Measurements from ENCODE around the gene PAGR1. TPM values are rescaled to one million over a fixed set of nuclear protein-coding genes. Genes with fewer than 3 reads are reported as not detected.
A peak's percentile ranks its signal among the peaks of the same experiment; 100 is the strongest.

The PAGR1 gene
- polyA plus RNA-seq, 1 donor from 2014 or later: 86.8 TPM

DNA sequence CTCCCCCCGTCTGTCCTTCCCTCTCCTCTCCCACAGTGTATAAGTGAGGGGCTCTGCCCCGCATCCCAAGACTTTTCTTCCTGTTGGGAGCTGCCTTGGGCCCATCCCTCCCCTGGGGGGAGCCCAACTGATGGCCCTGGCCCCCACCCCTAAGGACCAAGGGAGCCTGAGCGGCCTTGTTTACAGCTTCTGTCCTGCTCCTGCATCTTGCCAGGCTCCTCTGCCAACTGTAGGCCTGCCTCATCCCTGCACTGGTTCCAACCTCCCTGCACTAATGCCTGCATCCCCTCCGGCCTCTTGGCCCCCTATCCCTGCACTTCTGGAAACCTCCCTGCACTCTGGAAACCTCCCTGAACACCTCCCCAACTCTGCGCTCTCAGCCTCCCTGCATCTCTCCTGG, 1.4 kb upstream of the PAGR1 start:
- Histone ChIP-seq H3K9me3 (ENCODE audit: low read length) (no peaks in the 10 kb centered on the region), H3K36me3 (ENCODE audit: insufficient read depth, low read length) (no peaks in the 10 kb centered on the region), H2AFZ (ENCODE audit: low read depth, low read length) (no peak overlapping the region), H3K4me2 (ENCODE audit: low read length) (peak overlapping the region; percentile 95), H3K9me2 (ENCODE audit: insufficient read depth, low read length) (no peaks in the 10 kb centered on the region), H3K79me2 (replicated peaks; ENCODE audit: insufficient read depth, low read length) (peaks cover 43% of the 10 kb centered on the region), H3K4me3 (ENCODE audit: low read length) (peak overlapping the region; percentile 100), H3K27ac (ENCODE audit: low read length) (peak overlapping the region; percentile 98), H4K20me1 (ENCODE audit: insufficient read depth) (no peaks in the 10 kb centered on the region), H3K27me3 (ENCODE audit: insufficient read depth, low read depth, low read length) (no peaks in the 10 kb centered on the region), H3K9ac (ENCODE audit: low read length) (peak overlapping the region; percentile 99), H3F3A (ENCODE audit: insufficient read depth, low read length, poor library complexity, severe bottlenecking) (no peaks in the 10 kb centered on the region)
- no peak for TF ChIP-seq POLR2AphosphoS5 (IDR thresholded peaks at IDR 0.05)
- no peak for TF ChIP-seq MXI1 (conservative IDR thresholded peaks at IDR 0.05; ENCODE audit: poor library complexity, severe bottlenecking)

DNA sequence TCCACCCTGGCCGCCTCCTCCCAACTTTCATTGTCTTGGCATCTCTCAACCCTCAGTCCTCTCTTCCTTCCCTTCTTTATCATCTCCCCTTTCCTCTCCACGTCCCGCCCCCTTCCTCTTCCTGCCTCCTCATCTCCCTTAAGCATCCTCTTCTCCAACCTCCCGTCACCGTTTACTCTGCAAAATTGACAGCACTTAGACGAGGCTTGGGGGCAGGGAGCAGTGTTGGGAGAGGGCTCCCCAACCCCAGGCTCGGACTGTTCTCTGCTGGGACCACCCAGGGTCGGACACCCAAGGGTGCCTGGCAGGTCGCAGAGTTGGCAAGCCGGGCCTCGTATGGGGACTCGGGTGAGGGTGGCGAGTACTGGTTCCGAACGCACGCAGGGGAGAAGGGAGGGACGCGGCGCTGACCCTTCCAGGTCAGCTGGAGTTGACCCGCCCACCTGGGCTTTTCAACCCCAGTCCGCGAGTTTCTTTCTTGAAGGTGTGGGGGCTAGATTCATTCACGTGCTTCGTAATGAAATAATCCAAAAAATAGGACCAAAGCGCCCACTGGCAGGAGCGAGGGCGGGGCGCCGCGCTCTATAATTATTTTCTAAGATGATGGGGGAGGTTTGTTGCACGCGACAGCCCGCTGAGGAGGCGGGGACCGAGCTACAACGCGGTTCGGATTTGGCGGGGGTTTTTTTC, 775 bp upstream of the PAGR1 start:
- Histone ChIP-seq H3K9ac (ENCODE audit: low read length) (peak overlapping the region; percentile 99), H3K4me2 (ENCODE audit: low read length) (peak overlapping the region; percentile 95), H3F3A (ENCODE audit: insufficient read depth, low read length, poor library complexity, severe bottlenecking) (no peaks in the 10 kb centered on the region), H2AFZ (ENCODE audit: low read depth, low read length) (no peak overlapping the region), H3K27ac (ENCODE audit: low read length) (peak overlapping the region; percentile 98), H4K20me1 (ENCODE audit: insufficient read depth) (no peaks in the 10 kb centered on the region), H3K36me3 (ENCODE audit: insufficient read depth, low read length) (no peaks in the 10 kb centered on the region), H3K9me3 (ENCODE audit: low read length) (no peaks in the 10 kb centered on the region), H3K4me3 (ENCODE audit: low read length) (peak overlapping the region; percentile 100), H3K79me2 (replicated peaks; ENCODE audit: insufficient read depth, low read length) (peaks cover 38% of the 10 kb centered on the region), H3K27me3 (ENCODE audit: insufficient read depth, low read depth, low read length) (no peaks in the 10 kb centered on the region), H3K9me2 (ENCODE audit: insufficient read depth, low read length) (no peaks in the 10 kb centered on the region)
- no peak for TF ChIP-seq EP300 (conservative IDR thresholded peaks at IDR 0.05; ENCODE audit: poor library complexity, severe bottlenecking)
- TF ChIP-seq MXI1 (conservative IDR thresholded peaks at IDR 0.05; ENCODE audit: poor library complexity, severe bottlenecking): no peak
- no peak for TF ChIP-seq POLR2AphosphoS5 (IDR thresholded peaks at IDR 0.05)
- no peak for TF ChIP-seq SMC3 (conservative IDR thresholded peaks at IDR 0.05; ENCODE audit: poor library complexity)
- TF ChIP-seq, protein P1, sequence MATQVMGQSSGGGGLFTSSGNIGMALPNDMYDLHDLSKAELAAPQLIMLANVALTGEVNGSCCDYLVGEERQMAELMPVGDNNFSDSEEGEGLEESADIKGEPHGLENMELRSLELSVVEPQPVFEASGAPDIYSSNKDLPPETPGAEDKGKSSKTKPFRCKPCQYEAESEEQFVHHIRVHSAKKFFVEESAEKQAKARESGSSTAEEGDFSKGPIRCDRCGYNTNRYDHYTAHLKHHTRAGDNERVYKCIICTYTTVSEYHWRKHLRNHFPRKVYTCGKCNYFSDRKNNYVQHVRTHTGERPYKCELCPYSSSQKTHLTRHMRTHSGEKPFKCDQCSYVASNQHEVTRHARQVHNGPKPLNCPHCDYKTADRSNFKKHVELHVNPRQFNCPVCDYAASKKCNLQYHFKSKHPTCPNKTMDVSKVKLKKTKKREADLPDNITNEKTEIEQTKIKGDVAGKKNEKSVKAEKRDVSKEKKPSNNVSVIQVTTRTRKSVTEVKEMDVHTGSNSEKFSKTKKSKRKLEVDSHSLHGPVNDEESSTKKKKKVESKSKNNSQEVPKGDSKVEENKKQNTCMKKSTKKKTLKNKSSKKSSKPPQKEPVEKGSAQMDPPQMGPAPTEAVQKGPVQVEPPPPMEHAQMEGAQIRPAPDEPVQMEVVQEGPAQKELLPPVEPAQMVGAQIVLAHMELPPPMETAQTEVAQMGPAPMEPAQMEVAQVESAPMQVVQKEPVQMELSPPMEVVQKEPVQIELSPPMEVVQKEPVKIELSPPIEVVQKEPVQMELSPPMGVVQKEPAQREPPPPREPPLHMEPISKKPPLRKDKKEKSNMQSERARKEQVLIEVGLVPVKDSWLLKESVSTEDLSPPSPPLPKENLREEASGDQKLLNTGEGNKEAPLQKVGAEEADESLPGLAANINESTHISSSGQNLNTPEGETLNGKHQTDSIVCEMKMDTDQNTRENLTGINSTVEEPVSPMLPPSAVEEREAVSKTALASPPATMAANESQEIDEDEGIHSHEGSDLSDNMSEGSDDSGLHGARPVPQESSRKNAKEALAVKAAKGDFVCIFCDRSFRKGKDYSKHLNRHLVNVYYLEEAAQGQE (IDR thresholded peaks at IDR 0.05; ENCODE audit: borderline replicate concordance): no peak
- TF ChIP-seq, protein P2, sequence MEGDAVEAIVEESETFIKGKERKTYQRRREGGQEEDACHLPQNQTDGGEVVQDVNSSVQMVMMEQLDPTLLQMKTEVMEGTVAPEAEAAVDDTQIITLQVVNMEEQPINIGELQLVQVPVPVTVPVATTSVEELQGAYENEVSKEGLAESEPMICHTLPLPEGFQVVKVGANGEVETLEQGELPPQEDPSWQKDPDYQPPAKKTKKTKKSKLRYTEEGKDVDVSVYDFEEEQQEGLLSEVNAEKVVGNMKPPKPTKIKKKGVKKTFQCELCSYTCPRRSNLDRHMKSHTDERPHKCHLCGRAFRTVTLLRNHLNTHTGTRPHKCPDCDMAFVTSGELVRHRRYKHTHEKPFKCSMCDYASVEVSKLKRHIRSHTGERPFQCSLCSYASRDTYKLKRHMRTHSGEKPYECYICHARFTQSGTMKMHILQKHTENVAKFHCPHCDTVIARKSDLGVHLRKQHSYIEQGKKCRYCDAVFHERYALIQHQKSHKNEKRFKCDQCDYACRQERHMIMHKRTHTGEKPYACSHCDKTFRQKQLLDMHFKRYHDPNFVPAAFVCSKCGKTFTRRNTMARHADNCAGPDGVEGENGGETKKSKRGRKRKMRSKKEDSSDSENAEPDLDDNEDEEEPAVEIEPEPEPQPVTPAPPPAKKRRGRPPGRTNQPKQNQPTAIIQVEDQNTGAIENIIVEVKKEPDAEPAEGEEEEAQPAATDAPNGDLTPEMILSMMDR (IDR thresholded peaks at IDR 0.05; ENCODE audit: poor library complexity, severe bottlenecking): no peak
- no peak for TF ChIP-seq RAD21 (conservative IDR thresholded peaks at IDR 0.05)
- no peak for TF ChIP-seq TAF1 (IDR thresholded peaks at IDR 0.05; ENCODE audit: low read depth)
- no peak for TF ChIP-seq EZH2 (IDR thresholded peaks at IDR 0.05; ENCODE audit: borderline replicate concordance, insufficient read depth, low read length, poor library complexity, severe bottlenecking)
